ENCODE data around the gene ZNF844.

GRCh38 chr19:12034198-12034597 lies 30.3 kb upstream of the ZNF844 start:
- TF ChIP-seq HMGXB4 (CRISPR knock-in tag; IDR thresholded peaks at IDR 0.05) (no peak), SMAD4 (CRISPR knock-in tag; IDR thresholded peaks at IDR 0.05) (no peak), CTCF (IDR thresholded peaks at IDR 0.05) (no peak), USF2 (CRISPR knock-in tag; IDR thresholded peaks at IDR 0.05) (no peak), ATF3 (CRISPR knock-in tag; conservative IDR thresholded peaks at IDR 0.05) (no peak), MAX (CRISPR knock-in tag; IDR thresholded peaks at IDR 0.05) (no peak), ZNF423 (CRISPR knock-in tag; IDR thresholded peaks at IDR 0.05) (no peak), USF1 (CRISPR knock-in tag; IDR thresholded peaks at IDR 0.05) (no peak), RELA (CRISPR knock-in tag; IDR thresholded peaks at IDR 0.05; ENCODE audit: borderline replicate concordance) (no peak)
